ENCODE measurements around the gene PRKCA. TPM values are rescaled to one million over a fixed set of nuclear protein-coding genes. Genes with fewer than 3 reads are reported as not detected.

PRKCA gene
- total RNA-seq, 2 experiments from 2014 or later: 84.4 to 87.9 TPM

DNA sequence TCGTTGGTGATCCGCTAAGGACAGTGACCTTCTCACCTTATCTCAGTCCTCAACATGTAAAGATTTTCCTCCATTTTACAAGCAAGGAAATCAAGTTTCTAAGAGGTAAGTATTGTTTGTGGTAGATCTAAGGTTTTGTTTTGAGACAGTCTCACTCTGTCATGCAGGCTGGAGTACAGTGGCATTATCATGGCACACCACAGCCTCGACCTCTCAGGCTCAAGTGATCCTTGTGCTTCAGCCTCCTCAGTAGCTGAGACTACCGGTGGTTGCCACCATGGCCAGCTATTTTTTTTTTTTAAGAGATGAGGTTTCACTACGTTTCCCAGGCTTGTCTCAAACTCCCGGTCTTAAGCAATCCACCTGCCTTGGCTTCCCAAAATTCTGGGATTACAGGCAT is 34.9 kb downstream of the PRKCA start:
- intact Hi-C loops (cut with micrococcal nuclease): no loop called here
- Mint-ChIP-seq H3K27ac (peak overlapping the region; percentile 40), H3K9me3 (no peaks in the 10 kb centered on the region), H3K4me1 (ENCODE audit: low read depth) (peaks cover 72% of the 10 kb centered on the region), H3K27me3 (no peaks in the 10 kb centered on the region), H3K36me3 (ENCODE audit: low read depth) (peaks cover 44% of the 10 kb centered on the region), H3K4me3 (no peak overlapping the region)
- ATAC-seq: peak; percentile 67
- TF ChIP-seq, protein P1, sequence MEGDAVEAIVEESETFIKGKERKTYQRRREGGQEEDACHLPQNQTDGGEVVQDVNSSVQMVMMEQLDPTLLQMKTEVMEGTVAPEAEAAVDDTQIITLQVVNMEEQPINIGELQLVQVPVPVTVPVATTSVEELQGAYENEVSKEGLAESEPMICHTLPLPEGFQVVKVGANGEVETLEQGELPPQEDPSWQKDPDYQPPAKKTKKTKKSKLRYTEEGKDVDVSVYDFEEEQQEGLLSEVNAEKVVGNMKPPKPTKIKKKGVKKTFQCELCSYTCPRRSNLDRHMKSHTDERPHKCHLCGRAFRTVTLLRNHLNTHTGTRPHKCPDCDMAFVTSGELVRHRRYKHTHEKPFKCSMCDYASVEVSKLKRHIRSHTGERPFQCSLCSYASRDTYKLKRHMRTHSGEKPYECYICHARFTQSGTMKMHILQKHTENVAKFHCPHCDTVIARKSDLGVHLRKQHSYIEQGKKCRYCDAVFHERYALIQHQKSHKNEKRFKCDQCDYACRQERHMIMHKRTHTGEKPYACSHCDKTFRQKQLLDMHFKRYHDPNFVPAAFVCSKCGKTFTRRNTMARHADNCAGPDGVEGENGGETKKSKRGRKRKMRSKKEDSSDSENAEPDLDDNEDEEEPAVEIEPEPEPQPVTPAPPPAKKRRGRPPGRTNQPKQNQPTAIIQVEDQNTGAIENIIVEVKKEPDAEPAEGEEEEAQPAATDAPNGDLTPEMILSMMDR (IDR thresholded peaks at IDR 0.05): no peak
- CTCF ChIA-PET: interaction anchor here (1.2 to 1.3 kb wide), 2 partner anchors 10 to 16 kb away, joined by 3 to 4 read pairs; no protein-coding TSS in a partner anchor
- POLR2A ChIA-PET: interaction anchor here (0.6 to 2.4 kb wide), 4 partner anchors 10 to 254 kb away, joined by 3 to 5 read pairs (median 4); no protein-coding TSS in a partner anchor
- peak; percentile 43 for DNase-seq

DNA sequence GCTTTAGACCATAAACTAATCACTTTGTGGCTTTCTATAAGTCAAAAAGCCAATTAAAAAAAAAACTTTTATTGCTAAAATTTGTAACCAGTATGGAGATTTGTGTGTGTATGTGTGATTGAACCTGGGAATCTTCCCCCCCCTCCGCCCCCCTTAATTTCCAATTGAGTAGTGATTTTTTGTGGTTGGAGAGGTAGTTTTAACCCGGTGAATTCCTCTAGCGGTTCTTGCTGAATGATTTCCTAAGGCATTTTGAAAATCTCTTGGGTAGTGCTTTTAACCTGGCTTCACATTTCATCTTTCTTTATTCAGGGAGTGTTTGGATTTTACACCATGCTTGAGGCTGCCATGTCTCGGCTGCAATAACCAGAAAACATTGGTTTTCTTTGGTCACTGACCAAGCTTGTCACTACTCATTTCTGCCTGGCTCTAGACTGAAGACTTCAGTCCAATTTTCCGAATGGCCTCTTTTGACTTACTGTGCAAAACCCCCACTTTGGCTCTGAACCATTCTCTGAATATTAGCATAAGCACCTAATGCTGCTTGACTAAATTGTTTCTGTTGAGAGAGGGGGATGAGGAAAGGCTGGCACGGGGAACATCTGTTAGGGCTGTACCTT is 35.6 kb downstream of the PRKCA start:
- Mint-ChIP-seq H3K4me1 (ENCODE audit: low read depth) (peaks cover 72% of the 10 kb centered on the region), H3K27ac (peak overlapping the region; percentile 50), H3K9me3 (no peaks in the 10 kb centered on the region), H3K27me3 (no peaks in the 10 kb centered on the region), H3K36me3 (ENCODE audit: low read depth) (peaks cover 44% of the 10 kb centered on the region), H3K4me3 (no peak overlapping the region)
- TF ChIP-seq, protein P1 (IDR thresholded peaks at IDR 0.05): no peak
- ChIA-PET CTCF (interaction anchor here (1.2 to 1.3 kb wide), 2 partner anchors 11 to 17 kb away, joined by 3 to 4 read pairs; no protein-coding TSS in a partner anchor), POLR2A (interaction anchor here (1.3 to 2.4 kb wide), 3 partner anchors 11 to 34 kb away, joined by 4 to 5 read pairs (median 5); no protein-coding TSS in a partner anchor)
- no peak for ATAC-seq
- intact Hi-C loops (cut with micrococcal nuclease): no loop called here
- no peak for DNase-seq

DNA sequence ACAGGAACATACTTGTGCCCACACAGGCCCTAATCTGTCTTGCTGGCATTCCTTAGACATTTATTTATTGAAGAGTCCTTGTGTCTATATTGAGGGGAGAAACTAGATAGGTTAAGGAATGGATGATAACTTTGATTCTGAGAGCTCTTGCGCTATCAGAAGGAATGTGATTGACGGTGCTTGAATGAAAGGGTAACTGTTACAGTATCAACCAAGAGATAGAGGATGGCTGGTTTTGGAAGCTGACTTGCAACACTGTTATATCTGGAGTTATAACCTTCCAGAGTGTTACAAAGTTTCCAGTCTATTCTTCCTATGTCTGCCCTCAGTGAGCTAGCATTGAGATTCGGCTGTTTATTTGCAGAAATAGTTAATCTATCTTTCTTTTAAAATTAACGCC is 36.5 kb downstream of the PRKCA start:
- Mint-ChIP-seq H3K36me3 (ENCODE audit: low read depth) (peaks cover 50% of the 10 kb centered on the region), H3K4me3 (no peak overlapping the region), H3K27ac (peak overlapping the region; percentile 76), H3K4me1 (ENCODE audit: low read depth) (peaks cover 77% of the 10 kb centered on the region), H3K27me3 (no peaks in the 10 kb centered on the region), H3K9me3 (no peaks in the 10 kb centered on the region)
- TF ChIP-seq, protein P1 (IDR thresholded peaks at IDR 0.05): no peak
- intact Hi-C loops (cut with micrococcal nuclease): no loop called here
- ChIA-PET POLR2A (interaction anchor here (1.6 kb wide), 1 partner anchor 11 kb away, joined by 6 read pairs; no protein-coding TSS in a partner anchor), CTCF (interaction anchor here (1.0 to 1.5 kb wide), 2 partner anchors 9 to 25 kb away, joined by 3 to 4 read pairs; no protein-coding TSS in a partner anchor)
- ATAC-seq (no peak), DNase-seq (no peak)

GRCh38 chr17:66339561-66339960 is 37.1 kb downstream of the PRKCA start:
- ChIA-PET POLR2A (interaction anchor here (1.6 kb wide), 1 partner anchor 12 kb away, joined by 6 read pairs; no protein-coding TSS in a partner anchor), CTCF (interaction anchor here (0.7 to 1.5 kb wide), 3 partner anchors 9 to 70 kb away, joined by 3 to 4 read pairs (median 3); no protein-coding TSS in a partner anchor)
- Mint-ChIP-seq H3K9me3 (no peaks in the 10 kb centered on the region), H3K4me3 (peak overlapping the region; percentile 62), H3K27me3 (no peaks in the 10 kb centered on the region), H3K27ac (peak overlapping the region; percentile 76), H3K4me1 (ENCODE audit: low read depth) (peaks cover 72% of the 10 kb centered on the region), H3K36me3 (ENCODE audit: low read depth) (peaks cover 47% of the 10 kb centered on the region)
- intact Hi-C loops (cut with micrococcal nuclease): no loop called here
- DNase-seq (no peak), ATAC-seq (no peak)
- TF ChIP-seq, protein P1 (IDR thresholded peaks at IDR 0.05): no peak

- ChIA-PET CTCF (no interaction called here), POLR2A (no interaction called here)
- Mint-ChIP-seq H3K9me3 (no peaks in the 10 kb centered on the region), H3K4me3 (no peak overlapping the region), H3K4me1 (ENCODE audit: low read depth) (peaks cover 66% of the 10 kb centered on the region), H3K27me3 (no peaks in the 10 kb centered on the region), H3K27ac (no peak overlapping the region), H3K36me3 (ENCODE audit: low read depth) (peaks cover 39% of the 10 kb centered on the region)
- ATAC-seq: no peak
- no peak for DNase-seq
- TF ChIP-seq, protein P1 (IDR thresholded peaks at IDR 0.05): no peak
- intact Hi-C loops (cut with micrococcal nuclease): no loop called here
These were observed 38.3 kb downstream of the PRKCA start for GRCh38 chr17:66340720-66341119.
